HT-29 (cell line): ENCODE data around the gene RCAN2. TPM values are rescaled to one million over a fixed set of nuclear protein-coding genes. Genes with fewer than 3 reads are reported as not detected.
"Not testable (repeated sequence)": the region's sequence is repeated elsewhere in the genome, so short reads cannot be mapped to it uniquely, and the experiment has no call there.

Experiments
- DNase-seq: peaks from one replicate; pipeline ENCODE4 v3.0.0-alpha.2; 2015; ENCODE audit warnings: low spot score
- total RNA-seq: library from RNA; depleted of rRNA; stranded (reverse); fragments of >200 nt; shearing (Covaris generic); gene quantifications from 2 replicates; pipeline ENCODE4 v1.2.3, GENCODE V29; 2014

Gene RCAN2
- total RNA-seq, 1 experiment from 2014 or later, result 0.03 TPM

GRCh38 chr6:46390153-46390876 lies 100.9 kb downstream of the RCAN2 start:
- DNase-seq, result no peak

- DNase-seq, result not testable (repeated sequence)
Observed at GRCh38 chr6:46387728-46388127, 103.5 kb downstream of the RCAN2 start.

- no peak for DNase-seq
Observed at GRCh38 chr6:46381579-46381978, 109.7 kb downstream of the RCAN2 start.

GRCh38 chr6:46381057-46381456 lies 110.2 kb downstream of the RCAN2 start:
- no peak for DNase-seq

- no peak for DNase-seq
Observed at GRCh38 chr6:46380152-46380807, 111.0 kb downstream of the RCAN2 start.

- no peak for DNase-seq
Observed at GRCh38 chr6:46378882-46379416, 112.3 kb downstream of the RCAN2 start.

GRCh38 chr6:46378161-46378881 lies 112.9 kb downstream of the RCAN2 start:
- no peak for DNase-seq

- no peak for DNase-seq
Observed at GRCh38 chr6:46377209-46377608, 114.0 kb downstream of the RCAN2 start.

GRCh38 chr6:46376562-46377061 lies 114.6 kb downstream of the RCAN2 start:
- no peak for DNase-seq

GRCh38 chr6:46370622-46371021 lies 120.6 kb downstream of the RCAN2 start:
- peak; percentile 4 for DNase-seq

GRCh38 chr6:46368169-46368536 lies 123.1 kb downstream of the RCAN2 start:
- DNase-seq, result no peak

- DNase-seq, result no peak
Observed at GRCh38 chr6:46367354-46368168, 123.7 kb downstream of the RCAN2 start.

- DNase-seq, result no peak
Observed at GRCh38 chr6:46366190-46366900, 124.9 kb downstream of the RCAN2 start.

GRCh38 chr6:46357591-46357990 lies 133.7 kb downstream of the RCAN2 start:
- DNase-seq, result no peak

GRCh38 chr6:46356543-46356942 lies 134.7 kb downstream of the RCAN2 start:
- no peak for DNase-seq

GRCh38 chr6:46353528-46353927 lies 137.7 kb downstream of the RCAN2 start:
- no peak for DNase-seq

- peak; percentile 10 for DNase-seq
Observed at GRCh38 chr6:46352541-46353268, 138.5 kb downstream of the RCAN2 start.

- no peak for DNase-seq
Observed at GRCh38 chr6:46350714-46351113, 140.5 kb downstream of the RCAN2 start.

GRCh38 chr6:46347669-46348068 lies 143.6 kb downstream of the RCAN2 start:
- no peak for DNase-seq

GRCh38 chr6:46340246-46340645 lies 151.0 kb downstream of the RCAN2 start:
- no peak for DNase-seq
